GM18520 (cell line): ENCODE results near the gene TMEM255B.

ENCODE experiments used
- ATAC-seq: cut with Tn5 transposase; IDR thresholded peaks from one replicate; pipeline ENCODE4 v1.9.1; 2021; ENCODE audit not compliant: unreplicated experiment

The TMEM255B gene

DNA sequence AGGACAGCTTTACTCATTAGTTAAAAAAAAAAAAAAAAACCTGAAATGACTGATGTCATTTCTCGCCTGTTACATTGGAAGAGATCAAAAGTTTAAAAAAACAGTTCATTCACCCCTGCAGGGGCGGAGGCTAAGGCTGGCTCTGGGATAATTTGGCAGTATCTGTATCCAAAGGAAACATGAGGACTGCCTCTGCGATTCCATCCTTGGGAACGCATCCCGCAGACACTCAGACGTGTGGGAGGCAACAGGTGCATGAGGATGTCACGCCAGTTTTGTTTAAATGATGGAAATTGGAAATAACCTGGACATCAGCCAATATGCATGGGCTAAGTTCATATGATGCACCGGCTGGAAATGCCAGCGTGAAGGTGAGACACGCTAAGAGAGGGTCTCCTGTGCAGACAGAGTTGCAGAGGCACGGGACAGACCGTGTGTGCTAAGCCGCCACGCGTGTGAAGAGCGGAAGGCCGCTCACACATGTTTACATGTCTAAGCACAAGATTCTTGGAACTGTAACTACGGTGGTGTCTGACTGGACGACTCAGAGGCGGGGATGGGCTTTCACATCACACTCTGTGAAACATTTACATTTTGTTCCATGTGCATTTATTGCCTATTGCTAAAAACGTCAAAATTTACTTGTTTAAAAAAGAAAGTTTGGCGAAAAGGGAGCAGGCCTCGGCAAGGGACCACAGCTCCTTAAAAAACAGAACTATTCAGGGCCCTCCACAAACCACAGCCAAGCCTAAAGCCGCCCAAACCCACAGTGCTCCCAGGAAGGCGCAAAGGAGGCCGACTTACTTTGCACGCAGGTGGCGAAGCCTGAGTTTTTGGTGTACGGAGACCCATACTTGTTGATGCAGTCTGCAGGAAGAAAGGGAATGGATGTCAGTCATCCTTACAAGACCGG lies 87.0 kb downstream of the TMEM255B start:
- ATAC-seq = no peak

GRCh38 chr13:113846636-113847318 lies 87.8 kb downstream of the TMEM255B start:
- no peak for ATAC-seq

GRCh38 chr13:113848020-113848419 lies 89.0 kb downstream of the TMEM255B start:
- no peak for ATAC-seq

DNA sequence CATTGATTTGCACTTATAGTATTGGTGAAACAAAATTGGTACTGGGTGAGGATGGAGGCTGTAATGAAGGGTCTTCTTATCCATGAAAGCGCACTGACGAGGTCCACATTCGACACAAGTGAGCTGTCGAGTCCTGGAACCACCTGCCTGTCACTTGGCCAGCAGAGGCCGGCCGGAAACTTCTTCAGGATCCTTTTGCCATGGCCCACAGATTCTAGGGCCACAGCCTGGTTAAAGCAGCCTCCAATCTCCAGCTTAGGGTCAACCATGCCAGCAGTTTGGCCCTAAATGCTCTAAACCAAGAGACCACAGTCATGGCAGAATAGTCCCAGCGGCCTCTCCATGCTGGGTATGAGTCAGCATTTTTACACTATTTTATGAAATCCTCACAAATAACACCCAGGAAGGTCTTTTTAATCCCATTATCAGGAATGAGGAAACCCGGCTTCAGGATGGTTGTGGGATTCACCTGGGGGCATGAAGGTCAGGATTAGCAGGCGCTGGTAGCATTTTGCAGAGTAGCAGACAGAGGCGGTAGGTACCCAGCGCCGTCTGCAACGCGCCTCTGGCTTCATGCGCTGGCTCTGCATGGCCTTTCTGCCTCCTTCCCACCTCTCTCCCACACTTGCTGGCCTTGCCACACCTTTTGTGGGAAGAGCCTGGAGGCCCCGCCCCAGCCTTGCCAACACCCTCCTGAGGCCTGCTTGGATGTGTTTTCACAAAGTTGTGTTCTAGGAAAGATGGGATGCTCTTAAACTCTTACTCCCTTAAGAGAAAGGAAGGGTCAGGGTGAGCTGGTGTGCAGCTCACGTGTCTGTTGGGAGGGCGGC lies 89.6 kb downstream of the TMEM255B start:
- no peak for ATAC-seq

DNA sequence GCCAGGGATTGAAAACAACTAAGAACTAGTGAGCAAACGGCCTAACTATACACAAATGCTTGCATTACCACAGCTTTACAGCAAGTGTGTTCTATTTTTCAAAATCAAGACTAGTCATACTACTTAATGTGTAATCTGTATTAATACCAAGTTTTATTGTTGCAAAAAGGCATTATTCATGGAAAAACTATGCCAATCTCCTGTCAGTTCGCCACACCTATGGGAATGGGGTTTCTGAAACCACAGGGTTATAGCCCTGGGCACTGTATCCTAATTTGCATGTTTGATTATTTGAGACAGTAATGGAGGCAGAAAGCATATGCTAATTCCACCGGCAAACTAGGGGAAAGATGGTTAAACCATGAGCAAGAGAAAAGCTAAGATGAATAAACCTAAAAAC lies 90.5 kb downstream of the TMEM255B start:
- ATAC-seq = no peak

DNA sequence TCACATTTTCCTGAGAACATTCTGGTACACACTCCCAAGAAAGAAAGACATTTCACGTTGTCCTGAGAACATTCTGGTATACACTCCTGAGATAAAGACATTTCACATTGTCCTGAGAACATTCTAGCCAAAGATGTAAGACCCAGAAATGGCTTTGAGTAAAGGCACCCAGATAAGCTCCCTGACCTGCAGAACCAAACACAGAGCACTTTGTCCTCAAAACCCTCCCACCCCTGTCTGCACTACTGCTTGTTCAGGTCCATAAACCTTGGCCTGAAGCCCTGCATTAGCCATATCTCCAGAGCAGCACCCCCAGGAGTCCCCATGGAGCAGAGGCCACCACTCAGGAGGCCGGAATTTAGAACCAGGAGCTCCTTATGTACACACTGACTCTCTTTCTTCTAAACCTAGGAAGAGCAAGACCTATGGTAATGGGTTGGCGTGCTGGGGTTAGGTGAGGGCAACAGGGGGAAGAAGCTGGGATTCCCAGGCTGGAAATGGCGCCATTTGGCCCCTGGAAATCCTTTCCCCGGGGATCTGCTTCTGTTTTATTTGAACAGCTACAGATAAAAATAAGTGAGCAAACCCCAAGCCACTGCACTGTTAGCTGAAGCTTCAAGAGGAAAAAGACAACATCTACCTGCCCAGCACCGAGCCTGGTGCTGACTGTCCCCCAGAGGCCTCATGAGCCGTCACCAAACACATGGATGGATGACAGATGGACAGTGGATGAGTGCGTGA lies 91.1 kb downstream of the TMEM255B start:
- no peak for ATAC-seq

DNA sequence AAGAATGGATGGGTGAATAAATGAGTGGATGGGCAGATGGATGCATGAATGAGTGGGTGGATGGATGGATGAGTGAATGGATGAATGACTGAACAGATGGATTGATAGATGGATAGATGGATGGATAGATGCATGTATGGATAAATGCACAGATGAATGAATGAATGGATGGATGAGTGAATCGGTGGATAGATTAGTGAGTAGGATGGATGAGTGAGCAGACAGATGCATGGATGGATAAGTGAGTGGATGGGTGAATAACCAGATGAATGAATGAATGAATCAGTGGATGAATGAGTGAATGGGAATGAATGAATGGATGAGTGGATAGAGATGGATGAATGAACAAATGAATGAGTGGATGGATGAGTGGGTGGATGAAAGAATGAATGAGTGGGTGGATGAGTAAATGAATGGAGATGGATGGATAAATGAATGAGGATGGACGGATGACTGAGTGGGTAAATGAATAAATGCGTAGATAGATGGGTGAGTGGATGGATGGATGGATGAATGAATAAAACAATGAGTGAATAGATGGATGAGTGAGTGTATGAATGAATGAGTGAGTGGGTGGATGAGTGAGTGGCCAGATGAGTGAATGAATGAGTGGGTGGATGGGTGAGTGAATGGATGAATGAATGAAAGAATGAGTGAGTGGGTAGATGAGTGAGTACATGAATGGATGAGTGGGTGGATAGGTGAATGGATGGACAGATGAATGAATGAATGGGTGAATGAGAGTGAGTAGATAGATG lies 91.9 kb downstream of the TMEM255B start:
- no peak for ATAC-seq

GRCh38 chr13:113851480-113851803 lies 92.4 kb downstream of the TMEM255B start:
- ATAC-seq = no peak

DNA sequence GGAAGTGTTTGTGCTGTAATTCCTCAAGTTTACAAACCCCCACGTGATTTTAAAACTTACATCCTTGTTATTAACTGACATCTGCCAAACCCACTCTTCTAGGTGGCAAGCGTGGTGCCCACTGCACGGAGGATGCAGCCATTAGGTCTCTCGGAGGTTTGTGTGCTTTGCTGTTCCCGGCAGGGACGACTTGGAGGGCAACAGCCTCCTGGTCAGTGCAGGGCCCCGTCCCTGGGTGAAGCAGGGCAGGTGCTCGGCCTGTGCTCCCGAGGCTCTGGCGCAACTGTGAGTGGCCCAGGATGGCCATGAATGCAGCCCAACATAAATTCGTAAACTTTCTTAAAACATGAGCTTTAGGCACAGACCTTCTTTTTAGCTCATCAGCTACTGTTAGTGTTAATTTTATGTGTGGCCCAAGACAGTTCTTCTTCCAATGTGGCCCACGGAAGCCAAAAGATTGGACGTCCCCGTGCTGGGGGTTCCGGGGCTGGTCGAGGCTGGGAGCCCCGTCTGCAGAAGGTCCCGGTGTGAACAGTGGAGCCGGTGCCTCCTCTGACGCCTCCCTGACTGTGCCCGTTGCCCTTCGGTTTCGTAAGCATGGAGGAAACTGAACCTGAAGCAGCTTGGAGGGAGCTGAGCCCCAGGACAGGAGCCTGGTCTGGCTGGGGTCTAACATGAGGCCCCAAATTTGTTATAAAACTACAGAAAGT lies 93.0 kb downstream of the TMEM255B start:
- no peak for ATAC-seq

DNA sequence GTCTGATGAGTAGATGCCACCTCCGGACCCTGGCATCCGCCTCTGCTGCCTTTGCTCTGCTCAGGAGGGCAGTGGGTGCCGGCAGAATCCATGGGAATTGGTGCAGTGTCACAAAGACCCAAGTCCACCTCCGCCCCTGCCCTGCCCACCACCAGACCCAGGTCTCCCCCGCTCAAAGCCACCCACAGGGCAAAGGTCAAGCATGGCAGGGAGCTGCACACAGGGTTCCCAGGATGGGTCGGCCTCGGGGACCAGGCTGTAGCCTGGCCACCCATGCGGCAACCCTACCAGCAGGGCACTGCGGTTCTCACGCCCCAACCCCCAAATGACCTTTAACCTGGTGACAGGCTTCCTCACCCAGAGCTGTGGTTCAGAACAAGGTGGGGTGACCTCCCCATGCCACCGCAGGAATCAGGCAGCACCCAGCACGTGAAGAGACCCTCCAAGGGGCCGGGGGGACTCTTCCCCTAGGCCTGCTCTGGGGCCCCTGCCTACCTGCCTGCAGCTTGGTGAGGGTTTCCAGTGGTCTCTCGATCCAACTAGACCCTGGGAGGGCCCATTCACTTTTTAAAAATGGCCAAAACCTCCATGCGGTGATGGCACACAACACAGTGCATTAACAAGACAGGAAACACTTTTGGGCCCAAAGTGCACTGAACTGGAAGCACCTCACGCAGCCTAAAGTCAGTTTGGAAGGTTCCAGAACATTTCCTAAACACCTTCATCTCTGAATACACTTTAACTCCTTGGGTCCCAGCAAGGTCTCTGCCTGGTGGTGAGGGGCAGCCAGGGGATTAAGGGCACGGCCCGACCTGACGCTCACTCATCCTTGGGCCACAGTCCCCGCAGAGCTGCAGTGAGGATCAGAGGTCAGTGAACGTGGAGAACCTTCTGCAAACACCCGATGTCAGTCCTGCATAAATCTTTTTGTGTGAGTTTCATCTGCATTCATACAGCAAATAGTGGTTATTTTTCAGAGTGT lies 93.8 kb downstream of the TMEM255B start:
- ATAC-seq = no peak

- ATAC-seq = no peak
Measured at GRCh38 chr13:113853518-113854237, 94.7 kb downstream of the TMEM255B start.

DNA sequence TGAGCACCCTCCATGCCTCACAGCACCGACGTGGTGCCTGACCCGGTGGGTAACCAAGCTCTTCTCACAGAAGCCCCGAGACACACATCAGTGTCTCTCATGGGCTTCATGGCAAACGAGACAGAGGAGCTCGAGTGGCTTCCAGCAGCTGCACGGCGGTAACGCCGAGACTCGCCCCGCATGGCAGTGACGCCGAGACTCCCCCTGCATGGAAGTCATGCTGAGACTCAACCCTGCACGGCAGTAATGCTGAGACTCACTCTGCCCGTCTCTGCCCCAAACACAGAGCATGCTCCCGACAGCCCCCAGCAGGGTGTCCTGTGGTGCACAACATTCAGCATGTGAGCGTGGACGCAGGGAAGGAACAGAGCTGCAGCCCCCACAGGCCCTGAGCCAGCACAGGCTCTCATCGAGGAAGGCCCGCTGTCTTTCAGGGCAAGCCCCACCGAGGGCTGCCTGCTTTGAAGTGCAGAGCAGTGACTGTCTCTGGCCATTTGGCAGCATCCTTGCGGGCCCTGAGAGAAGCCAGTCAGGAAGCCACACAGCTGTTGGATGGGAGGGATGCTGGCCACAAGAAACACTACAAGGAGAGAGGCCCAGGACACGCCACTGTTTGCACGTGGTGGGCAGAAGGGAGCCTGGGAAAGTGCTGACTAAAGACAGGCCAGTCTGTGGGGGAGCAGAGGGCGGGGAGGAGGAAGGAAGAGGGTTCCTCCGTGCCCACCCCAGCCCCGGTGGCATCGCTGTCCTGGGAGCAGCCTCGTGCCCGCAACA lies 95.4 kb downstream of the TMEM255B start:
- no peak for ATAC-seq

DNA sequence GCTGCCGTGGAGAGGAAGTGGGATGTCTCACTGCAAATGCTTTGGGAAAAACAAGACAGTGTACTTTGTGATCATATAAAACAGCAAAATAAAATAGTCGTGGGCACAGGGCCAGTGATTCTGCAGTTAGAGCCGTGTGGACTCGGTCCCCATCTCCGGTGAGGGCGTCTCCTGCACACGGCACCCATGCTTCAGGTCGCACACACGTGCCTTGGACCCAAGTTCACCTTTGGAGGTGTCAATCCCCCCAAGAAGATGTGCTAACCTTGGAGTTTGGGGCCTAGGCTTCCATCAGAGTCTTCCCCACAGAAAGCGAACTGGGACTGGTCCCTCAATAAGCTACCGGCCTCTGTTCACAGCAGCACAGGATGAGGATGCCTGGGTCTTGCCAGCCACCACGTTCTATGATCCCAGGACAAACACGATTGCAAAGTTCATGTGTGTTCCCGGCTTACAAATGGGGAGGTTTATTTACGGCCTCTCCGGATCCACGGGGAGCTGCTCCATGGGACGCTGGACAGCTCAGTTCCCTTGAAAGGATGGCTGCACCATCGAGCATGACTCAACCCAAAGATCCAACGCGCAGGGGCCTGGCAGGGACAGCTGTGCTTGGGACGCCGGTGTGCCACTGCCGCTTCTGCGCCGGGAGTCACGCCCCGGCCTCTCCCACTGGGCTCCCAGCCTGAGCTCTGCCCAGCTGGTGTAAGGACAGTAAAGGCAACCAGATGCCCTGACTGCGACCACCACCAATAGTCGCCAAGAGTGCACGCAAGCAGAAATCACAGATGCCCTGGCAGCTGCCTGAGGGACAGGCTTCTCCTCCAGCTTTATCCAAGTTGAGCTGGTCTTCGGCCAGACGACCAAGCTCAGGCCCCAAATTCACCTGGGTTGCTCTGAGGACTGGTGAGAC lies 96.2 kb downstream of the TMEM255B start:
- ATAC-seq = no peak

DNA sequence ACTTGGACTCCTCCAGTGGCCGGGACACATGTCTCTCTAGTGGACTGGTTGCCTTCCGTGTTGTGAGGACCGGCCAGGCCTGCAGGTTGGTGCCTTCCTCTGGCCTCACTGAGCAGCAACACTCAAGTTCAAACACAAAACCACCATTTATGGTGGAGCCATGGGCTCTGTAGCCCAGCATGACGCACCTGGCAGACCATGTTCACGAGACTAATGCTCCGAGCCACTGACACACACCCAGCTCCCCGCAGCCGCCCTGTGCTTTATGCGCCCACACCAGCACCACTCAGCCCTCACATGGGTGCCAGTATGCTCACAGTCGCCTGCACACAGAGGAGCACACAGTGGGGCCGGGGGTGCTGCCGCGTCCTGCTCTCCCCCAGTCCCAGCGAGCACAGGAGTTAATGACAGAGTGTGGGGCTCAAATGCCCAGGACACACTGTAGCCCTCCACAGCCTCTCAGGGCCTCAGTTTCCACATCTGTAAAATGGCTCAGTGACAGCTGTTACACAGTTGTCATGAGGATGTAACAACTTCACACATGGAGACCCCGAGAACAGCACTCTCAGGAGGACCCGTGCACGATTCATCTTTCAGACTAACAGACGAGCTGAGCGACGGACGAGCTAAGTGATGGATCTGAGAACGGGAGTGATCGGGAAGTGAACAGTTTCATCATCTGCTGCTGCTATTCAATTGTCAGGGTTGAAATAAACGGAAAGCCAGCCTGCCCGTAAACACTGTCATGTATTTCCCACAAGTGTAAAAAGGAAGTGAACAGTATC lies 97.1 kb downstream of the TMEM255B start:
- no peak for ATAC-seq

- ATAC-seq = no peak
Measured at GRCh38 chr13:113856716-113857065, 97.7 kb downstream of the TMEM255B start.
